Subcutaneous abdominal adipose tissue (tissue), 5 donors: ENCODE results near the gene RNF20.

Experiments used
- H3K27ac ChIP-seq: one replicate; pipeline ENCODE4 v1.7.0; 2013; ENCODE audit warnings: low read depth, mild to moderate bottlenecking, inconsistent platforms, low read length, moderate library complexity
- H3K27me3 ChIP-seq, 5 donors: one replicate each; pipeline ENCODE4 v1.7.0; 2013; ENCODE audit warnings: low read length in 5 of 5, inconsistent platforms in 1 of 5; ENCODE audit not compliant: control insufficient read depth in 5 of 5, insufficient read depth in 4 of 5
- H3K36me3 ChIP-seq, 5 donors: one replicate each; pipeline ENCODE4 v1.7.0; 2013; ENCODE audit warnings: low read length in 5 of 5; ENCODE audit not compliant: control insufficient read depth in 5 of 5, insufficient read depth in 5 of 5
- H3K4me1 ChIP-seq, 5 donors: one replicate each; pipeline ENCODE4 v1.7.0; 2013; ENCODE audit warnings: low read length in 5 of 5, mild to moderate bottlenecking in 3 of 5, moderate library complexity in 1 of 5; ENCODE audit not compliant: control insufficient read depth in 5 of 5, insufficient read depth in 5 of 5
- H3K4me3 ChIP-seq, 5 donors: one replicate each; pipeline ENCODE4 v1.7.0; 2013; ENCODE audit warnings: low read length in 5 of 5, low read depth in 1 of 5
- H3K9ac ChIP-seq, 5 donors: one replicate each; pipeline ENCODE4 v1.7.0; 2013; ENCODE audit warnings: low read length in 5 of 5, mild to moderate bottlenecking in 4 of 5, moderate library complexity in 3 of 5
- H3K9me3 ChIP-seq, 5 donors: one replicate each; pipeline ENCODE4 v1.7.0; 2013; ENCODE audit warnings: low read length in 5 of 5; ENCODE audit not compliant: control insufficient read depth in 5 of 5
- donor health status: healthy.
- donor health status: healthy.
- donor health status: healthy.
- donor health status: healthy.
- donor health status: healthy.

The RNF20 gene

GRCh38 chr9:101604296-101604695 is 70.6 kb downstream of the RNF20 start:
- Histone ChIP-seq H3K27ac (no peak overlapping the region), H3K9me3 (no peaks in the 10 kb centered on the region), H3K4me1 (peaks cover 0 to 3% (median 0%) of the 10 kb centered on the region in 5 donors), H3K4me3 (no peak overlapping the region), H3K36me3 (no peaks in the 10 kb centered on the region), H3K9ac (no peak overlapping the region), H3K27me3 (peaks cover 0 to 4% (median 3%) of the 10 kb centered on the region in 5 donors)

- H3K4me1 ChIP-seq: peaks cover 0 to 3% (median 0%) of the 10 kb centered on the region in 5 donors
- H3K4me3 ChIP-seq: no peak overlapping the region
- no peak overlapping the region for H3K27ac ChIP-seq
- H3K9me3 ChIP-seq: no peaks in the 10 kb centered on the region
- peaks cover 0 to 4% (median 3%) of the 10 kb centered on the region in 5 donors for H3K27me3 ChIP-seq
- no peaks in the 10 kb centered on the region for H3K36me3 ChIP-seq
- no peak overlapping the region for H3K9ac ChIP-seq
Measured at GRCh38 chr9:101605547-101605946, 71.9 kb downstream of the RNF20 start.
